ENCODE data around the gene MCF2L. TPM values are rescaled to one million over a fixed set of nuclear protein-coding genes. Genes with fewer than 3 reads are reported as not detected.

Gene MCF2L
- total RNA-seq, 1 donor from 2014 or later = 41.2 TPM

- Histone ChIP-seq H3K9me3 (replicated peaks) (no peaks in the 10 kb centered on the region), H3K27me3 (ENCODE audit: low read depth) (no peaks in the 10 kb centered on the region), H3K4me1 (no peaks in the 10 kb centered on the region), H3K27ac (replicated peaks) (no peak overlapping the region), H3K4me3 (no peak overlapping the region), H3K36me3 (peaks cover 30% of the 10 kb centered on the region)
- DNase-seq = no peak
- TF ChIP-seq, protein P1, sequence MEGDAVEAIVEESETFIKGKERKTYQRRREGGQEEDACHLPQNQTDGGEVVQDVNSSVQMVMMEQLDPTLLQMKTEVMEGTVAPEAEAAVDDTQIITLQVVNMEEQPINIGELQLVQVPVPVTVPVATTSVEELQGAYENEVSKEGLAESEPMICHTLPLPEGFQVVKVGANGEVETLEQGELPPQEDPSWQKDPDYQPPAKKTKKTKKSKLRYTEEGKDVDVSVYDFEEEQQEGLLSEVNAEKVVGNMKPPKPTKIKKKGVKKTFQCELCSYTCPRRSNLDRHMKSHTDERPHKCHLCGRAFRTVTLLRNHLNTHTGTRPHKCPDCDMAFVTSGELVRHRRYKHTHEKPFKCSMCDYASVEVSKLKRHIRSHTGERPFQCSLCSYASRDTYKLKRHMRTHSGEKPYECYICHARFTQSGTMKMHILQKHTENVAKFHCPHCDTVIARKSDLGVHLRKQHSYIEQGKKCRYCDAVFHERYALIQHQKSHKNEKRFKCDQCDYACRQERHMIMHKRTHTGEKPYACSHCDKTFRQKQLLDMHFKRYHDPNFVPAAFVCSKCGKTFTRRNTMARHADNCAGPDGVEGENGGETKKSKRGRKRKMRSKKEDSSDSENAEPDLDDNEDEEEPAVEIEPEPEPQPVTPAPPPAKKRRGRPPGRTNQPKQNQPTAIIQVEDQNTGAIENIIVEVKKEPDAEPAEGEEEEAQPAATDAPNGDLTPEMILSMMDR (IDR thresholded peaks at IDR 0.05; ENCODE audit: borderline replicate concordance) = no peak
- intact Hi-C loops (cut with micrococcal nuclease) = no loop called here
Measured at GRCh38 chr13:113065406-113066141, 96.6 kb downstream of the MCF2L start.

GRCh38 chr13:113066142-113066455, 97.1 kb downstream of the MCF2L start:
- Histone ChIP-seq H3K9me3 (replicated peaks) (no peaks in the 10 kb centered on the region), H3K27me3 (ENCODE audit: low read depth) (no peaks in the 10 kb centered on the region), H3K27ac (replicated peaks) (no peak overlapping the region), H3K4me3 (no peak overlapping the region), H3K4me1 (no peaks in the 10 kb centered on the region), H3K36me3 (peaks cover 33% of the 10 kb centered on the region)
- intact Hi-C loops (cut with micrococcal nuclease) = no loop called here
- TF ChIP-seq, protein P1 (IDR thresholded peaks at IDR 0.05; ENCODE audit: borderline replicate concordance) = no peak
- no peak for DNase-seq

DNA sequence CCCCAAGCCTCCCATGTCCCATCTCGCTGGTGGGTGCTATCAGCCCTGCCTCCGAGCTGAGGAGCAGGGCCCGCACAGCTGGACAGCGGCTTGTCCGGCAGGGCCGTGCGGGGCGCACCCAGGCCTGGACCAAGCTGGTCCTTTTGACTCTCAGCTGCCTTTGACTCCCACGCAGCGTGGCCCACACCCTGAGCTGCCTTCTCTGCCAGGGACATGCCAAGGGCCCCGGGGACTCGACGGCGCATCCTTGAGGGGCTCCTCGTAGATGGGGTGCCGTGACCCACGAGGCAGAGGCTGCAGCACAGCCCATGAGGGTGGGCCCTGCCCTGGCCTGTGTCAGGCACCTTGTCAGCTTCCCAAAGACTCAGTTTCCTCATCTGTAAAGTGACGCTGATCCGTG, 97.7 kb downstream of the MCF2L start:
- TF ChIP-seq, protein P1 (IDR thresholded peaks at IDR 0.05; ENCODE audit: borderline replicate concordance) = no peak
- no peak for DNase-seq
- Histone ChIP-seq H3K36me3 (peaks cover 37% of the 10 kb centered on the region), H3K27me3 (ENCODE audit: low read depth) (no peaks in the 10 kb centered on the region), H3K4me3 (no peak overlapping the region), H3K4me1 (no peaks in the 10 kb centered on the region), H3K27ac (replicated peaks) (no peak overlapping the region), H3K9me3 (replicated peaks) (no peaks in the 10 kb centered on the region)
- intact Hi-C loops (cut with micrococcal nuclease) = no loop called here

- Histone ChIP-seq H3K9me3 (replicated peaks) (no peaks in the 10 kb centered on the region), H3K27me3 (ENCODE audit: low read depth) (no peaks in the 10 kb centered on the region), H3K4me3 (no peak overlapping the region), H3K27ac (replicated peaks) (no peak overlapping the region), H3K4me1 (no peaks in the 10 kb centered on the region), H3K36me3 (peaks cover 51% of the 10 kb centered on the region)
- TF ChIP-seq, protein P1 (IDR thresholded peaks at IDR 0.05; ENCODE audit: borderline replicate concordance) = no peak
- no peak for DNase-seq
- intact Hi-C loops (cut with micrococcal nuclease) = no loop called here
Measured at GRCh38 chr13:113069861-113070805, 101.1 kb downstream of the MCF2L start.

GRCh38 chr13:113070855-113071254, 101.8 kb downstream of the MCF2L start:
- Histone ChIP-seq H3K9me3 (replicated peaks) (no peaks in the 10 kb centered on the region), H3K36me3 (peaks cover 54% of the 10 kb centered on the region), H3K4me1 (no peaks in the 10 kb centered on the region), H3K27ac (replicated peaks) (no peak overlapping the region), H3K27me3 (ENCODE audit: low read depth) (no peaks in the 10 kb centered on the region), H3K4me3 (no peak overlapping the region)
- TF ChIP-seq, protein P1 (IDR thresholded peaks at IDR 0.05; ENCODE audit: borderline replicate concordance) = no peak
- DNase-seq = no peak
- intact Hi-C loops (cut with micrococcal nuclease) = no loop called here
